ENCODE data around the gene PNLDC1. TPM values are rescaled to one million over a fixed set of nuclear protein-coding genes. Genes with fewer than 3 reads are reported as not detected.
"Not testable (repeated sequence)": the region's sequence is repeated elsewhere in the genome, so short reads cannot be mapped to it uniquely, and the experiment has no call there.

The PNLDC1 gene
- total RNA-seq, 3 donors from 2014 or later = 0.29 to 0.66 TPM; not detected in 1

- Histone ChIP-seq H3K27ac (no peak overlapping the region), H3K36me3 (no peaks in the 10 kb centered on the region), H3K4me1 (no peaks in the 10 kb centered on the region), H3K27me3 (no peaks in the 10 kb centered on the region), H3K9me3 (peaks cover 0 to 3% of the 10 kb centered on the region in 2 donors), H3K4me3 (no peak overlapping the region)
- intact Hi-C loops (cut with DNase I; ENCODE audit: low total_unique reads) = no loop called here
- no peak for DNase-seq (ENCODE audit: low spot score in 2 of 2)
- TF ChIP-seq POLR2A (IDR thresholded peaks at IDR 0.05) = no peak
These were observed 53.7 kb downstream of the PNLDC1 start for GRCh38 chr6:159853754-159854153.

- no peaks in the 10 kb centered on the region for H3K9me3 ChIP-seq
- H3K36me3 ChIP-seq = no peaks in the 10 kb centered on the region
- H3K4me3 ChIP-seq = no peak overlapping the region
- TF ChIP-seq POLR2AphosphoS5 (IDR thresholded peaks at IDR 0.05) (no peak), CTCF (IDR thresholded peaks at IDR 0.05) (no peak), POLR2A (IDR thresholded peaks at IDR 0.05) (no peak)
- intact Hi-C loops (cut with DNase I; ENCODE audit: low total_unique reads) = no loop called here
- no peaks in the 10 kb centered on the region for H3K27me3 ChIP-seq
- H3K27ac ChIP-seq = no peak overlapping the region
- DNase-seq (ENCODE audit: low spot score in 2 of 2) = no peak
- no peaks in the 10 kb centered on the region for H3K4me1 ChIP-seq
These were observed 54.9 kb downstream of the PNLDC1 start for GRCh38 chr6:159854959-159855358.

- TF ChIP-seq POLR2AphosphoS5 (IDR thresholded peaks at IDR 0.05) = no peak
- TF ChIP-seq POLR2A (IDR thresholded peaks at IDR 0.05) = no peak
- TF ChIP-seq CTCF (IDR thresholded peaks at IDR 0.05) = no peak
- no peak overlapping the region for H3K27ac ChIP-seq
- H3K4me1 ChIP-seq = no peaks in the 10 kb centered on the region
- no peaks in the 10 kb centered on the region for H3K9me3 ChIP-seq
- DNase-seq (ENCODE audit: low spot score in 2 of 2) = no peak
- no peaks in the 10 kb centered on the region for H3K36me3 ChIP-seq
- intact Hi-C loops (cut with DNase I; ENCODE audit: low total_unique reads) = no loop called here
- H3K4me3 ChIP-seq = no peak overlapping the region
- no peaks in the 10 kb centered on the region for H3K27me3 ChIP-seq
These were observed 58.2 kb downstream of the PNLDC1 start for GRCh38 chr6:159858259-159858658.

- no peaks in the 10 kb centered on the region for H3K9me3 ChIP-seq
- H3K36me3 ChIP-seq = no peaks in the 10 kb centered on the region
- H3K27ac ChIP-seq = no peak overlapping the region
- H3K27me3 ChIP-seq = no peaks in the 10 kb centered on the region
- no peak for DNase-seq (ENCODE audit: low spot score in 2 of 2)
- intact Hi-C loops (cut with DNase I; ENCODE audit: low total_unique reads) = no loop called here
- H3K4me3 ChIP-seq = no peak overlapping the region
- H3K4me1 ChIP-seq = no peaks in the 10 kb centered on the region
- TF ChIP-seq CTCF (IDR thresholded peaks at IDR 0.05) (no peak), POLR2A (IDR thresholded peaks at IDR 0.05) (no peak), POLR2AphosphoS5 (IDR thresholded peaks at IDR 0.05) (no peak)
These were observed 60.4 kb downstream of the PNLDC1 start for GRCh38 chr6:159860482-159860881.

GRCh38 chr6:159862103-159862502 lies 62.0 kb downstream of the PNLDC1 start:
- no peaks in the 10 kb centered on the region for H3K4me1 ChIP-seq
- no peak overlapping the region for H3K27ac ChIP-seq
- intact Hi-C loops (cut with DNase I; ENCODE audit: low total_unique reads) = no loop called here
- H3K36me3 ChIP-seq = no peaks in the 10 kb centered on the region
- no peak for DNase-seq (ENCODE audit: low spot score in 2 of 2)
- TF ChIP-seq POLR2A (IDR thresholded peaks at IDR 0.05) (no peak), POLR2AphosphoS5 (IDR thresholded peaks at IDR 0.05) (no peak), CTCF (IDR thresholded peaks at IDR 0.05) (no peak)
- no peaks in the 10 kb centered on the region for H3K9me3 ChIP-seq
- H3K27me3 ChIP-seq = no peaks in the 10 kb centered on the region
- no peak overlapping the region for H3K4me3 ChIP-seq

GRCh38 chr6:159863341-159863740 lies 63.3 kb downstream of the PNLDC1 start:
- peak; percentile 18 to 57 (median 37) for TF ChIP-seq CTCF (IDR thresholded peaks at IDR 0.05)
- DNase-seq (ENCODE audit: low spot score in 2 of 2); intact Hi-C loops (cut with DNase I; ENCODE audit: low total_unique reads); H3K4me3 ChIP-seq; H3K27me3 ChIP-seq; H3K4me1 ChIP-seq; H3K36me3 ChIP-seq; H3K9me3 ChIP-seq; H3K27ac ChIP-seq: not testable (repeated sequence)
